HG03135 (cell line): ENCODE results near the gene GGT6.

Experiments
- ATAC-seq: cut with Tn5 transposase; IDR thresholded peaks from one replicate; pipeline ENCODE4 v1.9.1; 2021; ENCODE audit warnings: mild to moderate bottlenecking, moderate library complexity; ENCODE audit not compliant: unreplicated experiment

GGT6 gene

GRCh38 chr17:4507361-4508111 lies 52.8 kb downstream of the GGT6 start:
- no peak for ATAC-seq
